Hepatocyte (in vitro differentiated cells): ENCODE results near the gene PGM2L1.

Experiments used
- CTCF ChIP-seq: fragments of 200-600 bp; sonication (generic); IDR thresholded peaks from 2 replicates; pipeline ENCODE4 v1.5.1; 2016; ENCODE audit warnings: antibody characterized with exemption, mild to moderate bottlenecking; ENCODE audit not compliant: poor library complexity
- EZH2 ChIP-seq: fragments of 200-600 bp; sonication (generic); IDR thresholded peaks from 2 replicates; pipeline ENCODE4 v1.6.1; 2016; ENCODE audit warnings: antibody characterized with exemption, mild to moderate bottlenecking, borderline replicate concordance
- EZH2phosphoT487 ChIP-seq: fragments of 200-600 bp; sonication (generic); IDR thresholded peaks from one replicate; pipeline ENCODE4 v1.6.1; 2018; ENCODE audit warnings: antibody characterized with exemption, mild to moderate bottlenecking, low read depth, moderate library complexity; ENCODE audit not compliant: unreplicated experiment, severe bottlenecking

GRCh38 chr11:74338963-74339362, 59.3 kb downstream of the PGM2L1 start:
- TF ChIP-seq CTCF (no peak), EZH2 (no peak), EZH2phosphoT487 (no peak)
